Hepatic stellate cell (primary cell): ENCODE results near the gene PAK3.

ENCODE experiments used
- DNase-seq: peaks from one replicate; pipeline ENCODE4 v3.0.0; 2011; ENCODE audit warnings: low spot score

Gene PAK3

GRCh38 chrX:111095974-111096895, at the start of gene PAK3:
Gene PAK3, plus strand, starts transcription at chrX:111096191. Its CDS starts 26,913 bp downstream, at chrX:111123104.
- no peak for DNase-seq

- no peak for DNase-seq
These were observed 48.4 kb upstream of the PAK3 start for GRCh38 chrX:111047575-111047974.

GRCh38 chrX:111052478-111052877, 43.5 kb upstream of the PAK3 start:
- DNase-seq, result no peak

- DNase-seq, result no peak
These were observed 24.3 kb upstream of the PAK3 start for GRCh38 chrX:111071542-111072277.

GRCh38 chrX:111083081-111083480, 12.9 kb upstream of the PAK3 start:
- DNase-seq, result no peak

GRCh38 chrX:111086591-111087006, 9.4 kb upstream of the PAK3 start:
- DNase-seq, result no peak

GRCh38 chrX:111088628-111089027, 7.4 kb upstream of the PAK3 start:
- DNase-seq, result no peak

GRCh38 chrX:111090458-111090857, 5.5 kb upstream of the PAK3 start:
- no peak for DNase-seq

GRCh38 chrX:111098874-111099273, 2.9 kb downstream of the PAK3 start:
- DNase-seq, result no peak

- DNase-seq, result peak; percentile 48
These were observed 4.2 kb downstream of the PAK3 start for GRCh38 chrX:111100191-111100590.

- DNase-seq, result no peak
These were observed 5.6 kb downstream of the PAK3 start for GRCh38 chrX:111101580-111101979.

GRCh38 chrX:111102636-111103035, 6.6 kb downstream of the PAK3 start:
- no peak for DNase-seq

GRCh38 chrX:111103246-111103645, 7.3 kb downstream of the PAK3 start:
- DNase-seq, result no peak

- DNase-seq, result no peak
These were observed 14.2 kb downstream of the PAK3 start for GRCh38 chrX:111110098-111110775.

- no peak for DNase-seq
These were observed 18.8 kb downstream of the PAK3 start for GRCh38 chrX:111114806-111115205.

- DNase-seq, result no peak
These were observed 20.7 kb downstream of the PAK3 start for GRCh38 chrX:111116666-111117065.

GRCh38 chrX:111119341-111119740, 23.4 kb downstream of the PAK3 start:
- DNase-seq, result no peak

GRCh38 chrX:111123125-111123524, 27.1 kb downstream of the PAK3 start:
- no peak for DNase-seq

GRCh38 chrX:111123606-111124179, 27.7 kb downstream of the PAK3 start:
- no peak for DNase-seq

GRCh38 chrX:111124418-111124817, 28.4 kb downstream of the PAK3 start:
- no peak for DNase-seq

- DNase-seq, result no peak
These were observed 31.0 kb downstream of the PAK3 start for GRCh38 chrX:111127038-111127437.

GRCh38 chrX:111129921-111130320, 33.9 kb downstream of the PAK3 start:
- no peak for DNase-seq
